HEK293 (cell line): Measurements from ENCODE around the gene RPS27.

ENCODE experiments used
- BCL11A ChIP-seq: fragments of 450-650 bp; formaldehyde crosslinking; IDR thresholded peaks from 2 replicates; pipeline ENCODE4 v1.5.1; 2016; ENCODE audit warnings: low read depth, missing biosample characterization, missing genetic modification characterization
- BCL6B ChIP-seq: fragments of 450-650 bp; formaldehyde crosslinking; IDR thresholded peaks from 2 replicates; pipeline ENCODE4 v1.5.1; 2017; ENCODE audit warnings: missing biosample characterization, missing genetic modification characterization
- ELK4 ChIP-seq: IDR thresholded peaks from 2 replicates; pipeline ENCODE4 v1.6.1; 2011; ENCODE audit warnings: mild to moderate bottlenecking, low read depth, low read length, borderline replicate concordance
- PRDM2 ChIP-seq: fragments of 450-650 bp; formaldehyde crosslinking; IDR thresholded peaks from 2 replicates; pipeline ENCODE4 v1.5.1; 2016; ENCODE audit warnings: missing biosample characterization, missing genetic modification characterization, borderline replicate concordance
- REPIN1 ChIP-seq: fragments of 450-650 bp; formaldehyde crosslinking; IDR thresholded peaks from 2 replicates; pipeline ENCODE4 v1.5.1; 2017; ENCODE audit warnings: missing biosample characterization, missing genetic modification characterization, low read depth
- TCF7L2 ChIP-seq: IDR thresholded peaks from 2 replicates; pipeline ENCODE4 v1.6.1; 2011; ENCODE audit warnings: low read depth, mild to moderate bottlenecking, inconsistent platforms, low read length, moderate library complexity, borderline replicate concordance
- WT1 ChIP-seq: fragments of 450-650 bp; formaldehyde crosslinking; IDR thresholded peaks from 2 replicates; pipeline ENCODE4 v1.5.1; 2016; ENCODE audit warnings: missing biosample characterization, missing genetic modification characterization
- ZBTB17 ChIP-seq: fragments of 450-650 bp; formaldehyde crosslinking; IDR thresholded peaks from 2 replicates; pipeline ENCODE4 v1.5.1; 2016; ENCODE audit warnings: missing biosample characterization, missing genetic modification characterization
- ZNF132 ChIP-seq: fragments of 450-650 bp; formaldehyde crosslinking; IDR thresholded peaks from 2 replicates; pipeline ENCODE4 v1.5.1; 2017; ENCODE audit warnings: missing biosample characterization, missing genetic modification characterization, borderline replicate concordance
- ZNF138 ChIP-seq: fragments of 450-650 bp; formaldehyde crosslinking; IDR thresholded peaks from 2 replicates; pipeline ENCODE4 v1.5.1; 2016; ENCODE audit warnings: missing biosample characterization, missing genetic modification characterization, borderline replicate concordance
- ZNF140 ChIP-seq: fragments of 450-650 bp; formaldehyde crosslinking; IDR thresholded peaks from 2 replicates; pipeline ENCODE4 v1.5.1; 2016; ENCODE audit warnings: missing biosample characterization, missing genetic modification characterization
- ZNF202 ChIP-seq: fragments of 450-650 bp; formaldehyde crosslinking; IDR thresholded peaks from 2 replicates; pipeline ENCODE4 v1.5.1; 2016; ENCODE audit warnings: missing biosample characterization, missing genetic modification characterization, borderline replicate concordance
- ZNF221 ChIP-seq: fragments of 450-650 bp; formaldehyde crosslinking; IDR thresholded peaks from 2 replicates; pipeline ENCODE4 v1.5.1; 2017; ENCODE audit warnings: missing biosample characterization, missing genetic modification characterization, borderline replicate concordance
- ZNF24 ChIP-seq: fragments of 450-650 bp; formaldehyde crosslinking; IDR thresholded peaks from 2 replicates; pipeline ENCODE4 v1.5.1; 2016; ENCODE audit warnings: missing biosample characterization, missing genetic modification characterization
- ZNF311 ChIP-seq: fragments of 450-650 bp; formaldehyde crosslinking; IDR thresholded peaks from 2 replicates; pipeline ENCODE4 v1.5.1; 2017; ENCODE audit warnings: missing biosample characterization, missing genetic modification characterization, borderline replicate concordance
- ZNF324 ChIP-seq: fragments of 450-650 bp; formaldehyde crosslinking; IDR thresholded peaks from 2 replicates; pipeline ENCODE4 v1.5.1; 2016; ENCODE audit warnings: missing biosample characterization, missing genetic modification characterization
- ZNF366 ChIP-seq: fragments of 450-650 bp; formaldehyde crosslinking; conservative IDR thresholded peaks from 2 replicates; pipeline ENCODE4 v1.5.1; 2016; ENCODE audit warnings: missing biosample characterization, missing genetic modification characterization
- ZNF404 ChIP-seq: fragments of 450-650 bp; formaldehyde crosslinking; IDR thresholded peaks from 2 replicates; pipeline ENCODE4 v1.5.1; 2017; ENCODE audit warnings: missing biosample characterization, missing genetic modification characterization
- ZNF501 ChIP-seq: fragments of 450-650 bp; formaldehyde crosslinking; IDR thresholded peaks from 2 replicates; pipeline ENCODE4 v1.5.1; 2016; ENCODE audit warnings: missing biosample characterization, missing genetic modification characterization
- ZNF692 ChIP-seq: fragments of 450-650 bp; formaldehyde crosslinking; IDR thresholded peaks from 2 replicates; pipeline ENCODE4 v1.5.1; 2016; ENCODE audit warnings: missing biosample characterization, missing genetic modification characterization
- ZNF791 ChIP-seq: fragments of 450-650 bp; formaldehyde crosslinking; IDR thresholded peaks from 2 replicates; pipeline ENCODE4 v1.5.1; 2016; ENCODE audit warnings: missing biosample characterization, missing genetic modification characterization
- ZNF837 ChIP-seq: fragments of 450-650 bp; formaldehyde crosslinking; IDR thresholded peaks from 2 replicates; pipeline ENCODE4 v1.5.1; 2016; ENCODE audit warnings: missing biosample characterization, missing genetic modification characterization
- ZSCAN16 ChIP-seq: fragments of 450-650 bp; formaldehyde crosslinking; IDR thresholded peaks from 2 replicates; pipeline ENCODE4 v1.5.1; 2016; ENCODE audit warnings: missing biosample characterization, missing genetic modification characterization
- ZSCAN18 ChIP-seq: fragments of 450-650 bp; formaldehyde crosslinking; IDR thresholded peaks from 2 replicates; pipeline ENCODE4 v1.5.1; 2016; ENCODE audit warnings: missing biosample characterization, missing genetic modification characterization
- ZSCAN5A ChIP-seq: fragments of 450-650 bp; formaldehyde crosslinking; IDR thresholded peaks from 2 replicates; pipeline ENCODE4 v1.5.1; 2016; ENCODE audit warnings: missing biosample characterization, missing genetic modification characterization

RPS27 gene

GRCh38 chr1:153958111-153958960 lies 32.2 kb upstream of the RPS27 start, which contains the start of gene CRTC2 (continued):
- TF ChIP-seq PRDM2 (tag by site-specific recombination) (no peak), ELK4 (peak; percentile 91), ZNF202 (tag by site-specific recombination) (no peak), ZNF404 (no peak), ZNF221 (tag by site-specific recombination) (no peak), ZNF324 (peak; percentile 87; the same call in 1 of the 2 replicates), BCL6B (tag by site-specific recombination) (no peak), BCL11A (no peak), TCF7L2 (no peak), ZSCAN5A (tag by site-specific recombination) (peak; percentile 75), ZNF366 (peak; percentile 100), ZSCAN18 (tag by site-specific recombination) (no peak), ZNF132 (tag by site-specific recombination) (no peak), ZNF692 (tag by site-specific recombination) (peak; percentile 87), ZNF24 (tag by site-specific recombination) (peak; percentile 57; the same call in 1 of the 2 replicates), ZBTB17 (peak; percentile 98), ZNF140 (tag by site-specific recombination) (no peak), ZNF138 (tag by site-specific recombination) (no peak), REPIN1 (tag by site-specific recombination) (no peak), ZNF837 (tag by site-specific recombination) (no peak; the same call in 1 of the 2 replicates), ZNF311 (no peak), ZNF501 (tag by site-specific recombination) (peak; percentile 94), ZNF791 (tag by site-specific recombination) (no peak), WT1 (tag by site-specific recombination) (peak; percentile 95), ZSCAN16 (no peak; the same call in 1 of the 2 replicates)
